Ectodermal cell (in vitro differentiated cells): Measurements from ENCODE around the gene ADGRA3.

Experiments
- H3K27ac ChIP-seq: 2 replicates; pipeline ENCODE4 v1.7.0; 2013; ENCODE audit warnings: mild to moderate bottlenecking, low read depth, low read length; ENCODE audit not compliant: insufficient read depth, poor library complexity, severe bottlenecking
- H3K27me3 ChIP-seq: 2 replicates; pipeline ENCODE4 v1.7.0; 2013; ENCODE audit warnings: mild to moderate bottlenecking, low read length; ENCODE audit not compliant: insufficient read depth, control insufficient read depth, poor library complexity, severe bottlenecking
- H3K36me3 ChIP-seq: one replicate; pipeline ENCODE4 v1.7.0; 2013; ENCODE audit warnings: low read length; ENCODE audit not compliant: control insufficient read depth, insufficient read depth
- H3K4me1 ChIP-seq: one replicate; pipeline ENCODE4 v1.7.0; 2013; ENCODE audit warnings: low read length; ENCODE audit not compliant: control insufficient read depth, insufficient read depth
- H3K4me3 ChIP-seq: 2 replicates; pipeline ENCODE4 v1.7.0; 2013; ENCODE audit warnings: low read depth, low read length, control low read depth; ENCODE audit not compliant: insufficient read depth
- H3K9me3 ChIP-seq: 2 replicates; pipeline ENCODE4 v1.7.0; 2013; ENCODE audit warnings: mild to moderate bottlenecking, low read length, moderate library complexity; ENCODE audit not compliant: control insufficient read depth
- WGBS, 2 experiments: methylation state at CpG; one replicate each; pipeline ENCODE4 v1.1.7; 2013; ENCODE audit warnings: missing lambda C conversion rate in 2 of 2; 5-methylcytosine and 5-hydroxymethylcytosine counted together

ADGRA3 gene

DNA sequence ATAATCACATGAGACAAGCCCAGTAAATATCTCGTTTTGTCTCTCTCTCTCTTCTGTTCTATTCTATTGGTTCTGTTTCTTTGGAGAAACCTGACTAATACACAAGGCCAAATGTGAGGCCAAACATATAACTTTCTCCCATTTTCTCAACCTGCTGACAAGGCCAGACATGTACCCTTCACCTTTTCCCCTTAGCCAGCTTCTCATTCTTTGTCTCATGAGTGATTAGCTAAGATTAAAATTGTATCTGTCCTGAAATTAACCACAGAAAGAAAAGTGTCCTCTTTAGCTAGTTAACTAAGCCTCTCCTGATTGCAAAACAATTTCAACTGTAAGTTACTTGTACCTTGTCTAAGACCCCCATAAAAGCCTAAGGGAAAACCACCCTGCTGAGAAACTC is 18.5 kb upstream of the ADGRA3 start:
- Histone ChIP-seq H3K27me3 (no peaks in the 10 kb centered on the region), H3K4me3 (no peak overlapping the region), H3K36me3 (no peaks in the 10 kb centered on the region), H3K9me3 (no peaks in the 10 kb centered on the region), H3K27ac (no peak overlapping the region), H3K4me1 (no peaks in the 10 kb centered on the region)
- WGBS, 2 experiments = 85 to 92% methylated on average over 1 of the region's 1 CpG

DNA sequence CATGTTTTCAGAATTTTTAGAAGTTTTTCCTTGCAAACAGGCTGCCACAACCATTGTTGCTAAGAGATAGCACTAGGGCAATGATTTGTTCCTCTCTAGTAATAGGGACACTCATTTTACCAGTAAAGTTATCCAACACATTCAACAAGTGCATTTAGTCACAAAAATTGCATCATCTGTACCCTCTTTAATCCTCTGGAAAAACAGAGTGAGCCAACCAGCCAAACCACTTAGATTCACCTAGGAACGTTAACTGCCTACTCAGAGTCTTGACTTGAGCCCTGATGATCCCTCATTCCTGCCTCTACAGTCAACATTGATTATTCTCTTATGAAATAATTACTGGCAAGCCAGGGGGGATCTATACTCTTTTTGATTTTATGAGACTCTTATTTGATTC is 17.0 kb upstream of the ADGRA3 start:
- Histone ChIP-seq H3K9me3 (no peaks in the 10 kb centered on the region), H3K27ac (no peak overlapping the region), H3K27me3 (no peaks in the 10 kb centered on the region), H3K4me3 (no peak overlapping the region), H3K4me1 (no peaks in the 10 kb centered on the region), H3K36me3 (no peaks in the 10 kb centered on the region)
- 91 to 96% methylated on average over 1 of the region's 1 CpG for WGBS, 2 experiments

DNA sequence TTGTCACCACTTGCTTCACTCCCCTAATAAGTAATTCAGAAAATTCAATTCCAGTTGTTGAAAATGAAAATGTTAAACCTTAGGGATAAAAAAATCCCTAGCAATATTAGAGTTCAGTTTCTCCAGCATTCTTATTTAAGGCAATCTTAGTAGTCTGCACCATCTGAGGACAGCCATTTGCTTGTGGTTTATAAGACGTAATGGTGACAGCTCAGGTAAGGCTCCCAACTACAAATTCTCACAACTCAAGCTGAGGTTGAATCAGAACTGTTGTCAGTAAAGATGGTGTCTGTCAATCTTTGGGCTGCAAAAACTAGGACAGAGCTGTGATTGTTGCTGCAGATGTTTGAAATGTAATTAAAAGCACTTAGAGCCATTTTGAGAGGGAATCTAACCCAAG is 16.3 kb upstream of the ADGRA3 start:
- Histone ChIP-seq H3K9me3 (no peaks in the 10 kb centered on the region), H3K36me3 (no peaks in the 10 kb centered on the region), H3K4me3 (no peak overlapping the region), H3K27me3 (no peaks in the 10 kb centered on the region), H3K27ac (no peak overlapping the region), H3K4me1 (no peaks in the 10 kb centered on the region)
- 90 to 100% methylated on average over 1 of the region's 1 CpG for WGBS, 2 experiments

DNA sequence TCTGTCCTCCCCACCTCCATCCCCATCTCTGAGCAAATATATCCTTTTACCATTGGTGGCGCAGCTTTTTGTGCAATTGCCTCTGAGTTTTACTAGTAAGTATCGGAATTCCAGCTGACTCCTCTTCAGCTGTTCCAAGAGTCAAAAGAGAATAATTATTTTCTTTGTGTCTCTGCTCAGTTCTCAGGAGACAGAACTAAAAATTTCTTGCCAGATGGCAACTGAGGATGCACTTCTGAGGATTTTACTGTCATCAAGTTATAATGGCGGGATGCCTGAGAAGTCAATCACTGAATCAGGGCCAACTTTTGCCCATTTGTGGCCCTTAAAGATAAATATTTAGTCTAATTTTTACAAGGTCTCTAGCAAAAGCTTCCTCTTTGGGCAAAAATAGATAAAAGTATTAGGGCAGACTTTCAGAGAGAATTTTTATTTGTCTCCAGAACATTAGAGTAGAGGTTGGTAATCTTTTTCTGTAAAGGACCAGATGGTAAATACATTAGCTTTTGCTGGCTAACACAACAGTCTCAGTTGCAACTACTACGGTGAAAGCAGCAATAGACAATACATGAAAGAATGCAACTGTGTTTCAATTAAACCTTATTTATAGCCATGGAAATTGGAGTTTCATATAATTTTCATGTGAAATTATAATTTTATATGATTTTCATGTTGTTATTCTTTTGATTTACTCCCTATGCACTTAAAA is 15.6 kb upstream of the ADGRA3 start:
- H3K4me1 ChIP-seq = no peaks in the 10 kb centered on the region
- H3K36me3 ChIP-seq = no peaks in the 10 kb centered on the region
- no peak overlapping the region for H3K27ac ChIP-seq
- H3K4me3 ChIP-seq = no peak overlapping the region
- no peaks in the 10 kb centered on the region for H3K27me3 ChIP-seq
- 78 to 82% methylated on average over 3 to 4 of the region's 4 CpGs for WGBS, 2 experiments
- H3K9me3 ChIP-seq = no peaks in the 10 kb centered on the region

DNA sequence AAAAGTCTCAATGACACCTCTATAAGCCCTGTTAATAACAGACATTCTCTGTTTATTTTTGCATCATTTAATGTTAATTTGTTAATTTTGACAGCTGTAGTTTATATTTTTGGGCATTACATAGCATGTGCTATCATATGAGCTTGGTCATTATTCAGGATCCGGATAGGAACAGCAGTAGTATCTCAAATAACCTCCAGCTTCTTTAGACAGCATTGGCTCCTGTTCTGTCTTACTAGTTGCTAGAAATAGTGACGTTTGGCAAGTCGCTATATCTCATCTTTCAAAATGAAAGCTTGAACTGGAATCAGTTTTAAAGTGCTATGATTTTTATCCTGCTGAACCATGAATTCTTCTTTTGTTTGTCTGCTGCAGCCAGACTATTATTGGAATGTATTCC is 9.0 kb upstream of the ADGRA3 start:
- Histone ChIP-seq H3K4me1 (no peaks in the 10 kb centered on the region), H3K36me3 (no peaks in the 10 kb centered on the region), H3K4me3 (no peak overlapping the region), H3K27ac (no peak overlapping the region), H3K9me3 (no peaks in the 10 kb centered on the region), H3K27me3 (no peaks in the 10 kb centered on the region)
- WGBS, 2 experiments = 92 to 95% methylated on average over 3 of the region's 3 CpGs

DNA sequence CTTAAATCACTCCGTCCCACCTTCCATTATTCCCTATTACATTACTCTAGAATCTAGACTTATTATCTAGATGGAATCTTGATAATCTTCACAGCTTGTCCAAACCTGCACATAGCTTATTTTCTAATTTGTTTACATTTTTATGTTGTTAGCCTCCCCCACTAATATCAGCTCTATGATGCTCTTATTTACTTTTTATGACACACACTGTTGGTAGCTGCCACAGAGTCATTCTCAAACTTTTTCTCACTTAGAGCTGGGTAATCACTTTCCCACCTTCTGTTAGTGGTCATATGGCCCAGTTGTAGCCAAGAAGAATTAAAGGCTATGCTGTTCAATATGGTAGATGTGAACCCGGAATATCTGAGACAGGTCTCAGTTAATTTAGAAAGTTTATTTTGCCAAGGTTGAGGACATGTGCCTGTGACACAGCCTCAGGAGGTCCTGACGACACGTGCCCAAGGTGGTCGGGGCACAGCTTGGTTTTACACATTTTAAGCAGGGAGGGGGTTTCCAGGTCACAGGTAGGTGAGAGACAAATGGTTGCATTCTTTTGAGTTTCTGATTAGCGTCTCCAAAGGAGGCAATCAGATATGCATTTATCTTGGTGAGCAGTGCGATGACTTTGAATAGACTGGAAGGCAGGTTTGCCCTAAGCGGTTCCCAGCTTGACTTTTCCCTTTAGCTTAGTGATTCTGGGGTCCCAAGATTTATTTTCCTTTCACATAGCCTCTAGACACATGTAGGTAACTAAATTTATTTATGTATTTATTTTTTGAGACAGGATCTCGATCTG is 7.0 kb upstream of the ADGRA3 start:
- Histone ChIP-seq H3K9me3 (no peaks in the 10 kb centered on the region), H3K36me3 (no peaks in the 10 kb centered on the region), H3K4me1 (no peaks in the 10 kb centered on the region), H3K27ac (no peak overlapping the region), H3K4me3 (no peak overlapping the region), H3K27me3 (no peaks in the 10 kb centered on the region)
- WGBS, 2 experiments = 62 to 65% methylated on average over 9 of the region's 9 CpGs

DNA sequence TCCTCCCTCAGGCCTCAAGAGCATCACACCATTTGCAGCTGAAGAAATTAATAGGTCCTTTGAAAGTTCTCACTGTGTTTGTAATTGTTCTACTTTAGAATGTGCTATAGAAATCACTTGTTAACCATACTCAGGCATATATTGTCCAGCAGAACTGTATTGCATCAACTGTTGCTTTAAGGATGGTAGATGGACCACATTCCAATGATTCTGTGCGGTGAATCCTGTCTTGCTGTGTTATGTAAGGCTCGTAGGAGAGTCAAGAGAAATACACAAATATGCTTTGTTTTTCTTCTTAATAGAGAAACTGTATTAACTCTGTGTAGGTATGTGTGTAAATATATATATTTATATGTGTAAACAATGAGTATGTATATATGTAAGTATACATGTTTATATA is 6.3 kb upstream of the ADGRA3 start:
- no peaks in the 10 kb centered on the region for H3K9me3 ChIP-seq
- H3K4me1 ChIP-seq = no peaks in the 10 kb centered on the region
- H3K27me3 ChIP-seq = no peaks in the 10 kb centered on the region
- WGBS, 2 experiments = 94 to 96% methylated on average over 2 of the region's 2 CpGs
- H3K36me3 ChIP-seq = no peaks in the 10 kb centered on the region
- H3K4me3 ChIP-seq = no peak overlapping the region
- no peak overlapping the region for H3K27ac ChIP-seq

DNA sequence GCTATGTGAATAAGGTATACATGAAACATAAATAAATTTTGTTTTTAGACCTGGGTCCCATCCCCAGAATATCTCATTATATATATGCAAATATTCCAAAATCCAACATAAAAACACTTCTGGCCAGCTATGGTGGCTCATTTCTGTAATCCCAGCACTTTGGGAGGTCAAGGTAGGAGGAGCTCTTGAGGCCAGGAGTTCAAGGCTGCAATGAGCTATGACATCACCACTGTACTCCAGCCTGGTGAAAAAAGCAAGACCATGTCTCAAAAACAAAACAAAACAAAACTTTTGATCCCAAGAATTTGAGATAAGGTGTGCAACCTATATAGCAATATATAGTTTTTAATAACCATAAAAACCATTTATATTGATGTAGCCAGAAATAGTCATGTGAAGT is 5.4 kb upstream of the ADGRA3 start:
- no peaks in the 10 kb centered on the region for H3K36me3 ChIP-seq
- H3K4me1 ChIP-seq = no peaks in the 10 kb centered on the region
- H3K9me3 ChIP-seq = no peaks in the 10 kb centered on the region
- no peaks in the 10 kb centered on the region for H3K27me3 ChIP-seq
- no peak overlapping the region for H3K27ac ChIP-seq
- H3K4me3 ChIP-seq = no peak overlapping the region

DNA sequence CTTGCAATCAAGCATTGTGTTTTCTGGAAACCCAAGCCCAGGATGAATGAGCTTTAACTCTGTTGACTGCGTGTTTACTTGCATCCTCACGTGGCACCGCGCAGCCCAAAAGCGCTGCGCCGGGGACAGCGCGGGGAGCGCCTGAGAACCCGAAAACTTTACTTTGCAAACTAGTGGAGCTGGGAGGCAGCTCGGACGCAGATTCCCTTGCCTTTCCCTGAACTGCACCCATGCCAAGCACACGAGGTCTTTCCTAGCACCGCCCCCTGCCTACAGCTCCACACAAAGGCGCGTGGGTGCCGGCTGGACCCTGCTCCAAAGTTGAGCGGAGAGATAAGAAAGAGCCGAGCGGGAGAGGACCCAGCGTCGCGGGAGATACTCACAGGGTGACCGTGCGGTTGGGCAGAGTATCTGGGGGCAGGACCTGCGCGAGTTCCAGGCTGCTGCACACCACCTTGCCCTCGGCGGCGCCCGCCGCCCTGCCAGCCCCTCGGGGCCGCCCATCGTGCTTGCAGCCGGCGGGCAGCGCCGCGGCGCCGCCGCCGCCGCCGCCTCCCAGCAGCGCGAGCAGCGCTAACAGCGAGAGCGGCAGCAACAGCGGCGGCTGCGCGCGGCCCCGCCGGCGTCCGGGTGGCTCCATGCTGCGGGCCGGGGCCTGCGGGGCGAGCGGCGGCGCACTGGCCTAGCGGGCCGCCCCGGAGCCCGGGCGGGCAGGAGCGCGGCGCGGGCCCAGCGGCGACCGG is 550 bp downstream of the ADGRA3 start:
- WGBS, 2 experiments = 0% methylated on average over 80 of the region's 80 CpGs
- Histone ChIP-seq H3K4me1 (no peaks in the 10 kb centered on the region), H3K9me3 (no peaks in the 10 kb centered on the region), H3K27me3 (no peaks in the 10 kb centered on the region), H3K4me3 (peak overlapping the region; percentile 76), H3K36me3 (no peaks in the 10 kb centered on the region), H3K27ac (peak overlapping the region; percentile 89)

DNA sequence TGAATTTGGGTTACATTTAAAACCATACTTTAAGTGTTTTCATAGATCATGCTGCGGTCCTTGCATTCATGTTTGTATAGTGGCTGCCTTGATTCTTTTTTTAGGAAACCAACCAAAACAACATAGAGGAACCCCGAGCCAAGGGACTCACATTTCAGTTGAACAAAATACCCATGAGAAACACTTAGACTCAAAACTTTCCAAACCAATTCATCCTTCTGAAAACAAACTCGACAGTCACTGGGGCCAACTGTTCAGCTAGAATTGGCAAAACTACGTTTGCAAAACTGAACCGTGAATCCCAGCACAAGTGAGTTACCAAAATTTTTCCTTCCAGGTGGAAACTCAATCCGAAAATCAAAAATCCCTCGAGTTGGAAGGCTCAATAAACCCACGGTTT is 1.4 kb downstream of the ADGRA3 start:
- H3K4me3 ChIP-seq = peak overlapping the region; percentile 76
- 0 to 5% methylated on average over 7 to 8 of the region's 8 CpGs for WGBS, 2 experiments
- no peaks in the 10 kb centered on the region for H3K27me3 ChIP-seq
- peak overlapping the region; percentile 89 for H3K27ac ChIP-seq
- H3K36me3 ChIP-seq = no peaks in the 10 kb centered on the region
- no peaks in the 10 kb centered on the region for H3K9me3 ChIP-seq
- no peaks in the 10 kb centered on the region for H3K4me1 ChIP-seq
